A673 (cell line): ENCODE results near the gene RNF31.

Experiments
- CTCF ChIP-seq: fragments of 300-800, 200-600 bp; sonication (generic); conservative IDR thresholded peaks from 2 replicates; pipeline ENCODE4 v1.5.1; 2017; ENCODE audit warnings: low read depth, mild to moderate bottlenecking, antibody characterized with exemption, low read length, moderate library complexity, mixed read lengths
- EZH2 ChIP-seq: fragments of 200-600 bp; sonication (generic); IDR thresholded peaks from 2 replicates; pipeline ENCODE4 v1.6.1; 2017; ENCODE audit warnings: borderline replicate concordance, low read depth, mild to moderate bottlenecking, mixed read lengths, antibody characterized with exemption, low read length; ENCODE audit not compliant: poor library complexity, severe bottlenecking

GRCh38 chr14:24192933-24193332 lies 45.6 kb downstream of the RNF31 start:
- TF ChIP-seq CTCF, result no peak
- no peak for TF ChIP-seq EZH2
